ENCODE measurements around the gene AKT3.

Gene AKT3

DNA sequence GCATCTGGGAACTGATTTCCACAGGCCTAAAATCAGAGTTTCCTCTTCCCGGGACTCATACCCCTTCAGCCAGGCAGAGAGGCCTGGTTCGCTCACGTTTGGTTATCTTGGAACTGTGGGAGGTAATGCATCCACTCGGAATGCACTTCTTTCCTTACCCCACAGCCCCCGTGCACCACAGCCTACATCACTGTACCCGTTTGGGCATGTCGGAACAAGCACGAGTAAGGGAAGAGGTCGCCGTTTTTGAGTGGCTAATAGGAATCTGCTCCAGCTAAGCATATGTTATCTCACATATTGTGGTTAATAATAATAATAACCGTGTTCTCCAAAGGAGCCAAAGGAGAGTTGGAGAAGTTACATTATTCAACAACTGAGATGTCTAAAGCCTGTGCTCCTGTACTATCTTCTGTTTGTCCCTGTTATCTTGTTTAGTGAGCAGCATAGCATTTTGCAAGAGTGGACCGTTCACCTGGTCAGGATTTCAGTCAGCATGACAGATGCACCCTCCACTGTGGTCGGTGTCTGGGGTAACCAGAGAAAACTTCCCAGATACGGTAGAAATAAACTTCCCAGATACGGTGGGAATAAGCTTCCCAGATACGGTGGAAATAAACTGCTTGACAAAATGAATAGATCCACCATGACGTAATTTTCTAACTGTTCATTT, 395.6 kb downstream of the AKT3 start:
- DNase-seq = no peak

DNA sequence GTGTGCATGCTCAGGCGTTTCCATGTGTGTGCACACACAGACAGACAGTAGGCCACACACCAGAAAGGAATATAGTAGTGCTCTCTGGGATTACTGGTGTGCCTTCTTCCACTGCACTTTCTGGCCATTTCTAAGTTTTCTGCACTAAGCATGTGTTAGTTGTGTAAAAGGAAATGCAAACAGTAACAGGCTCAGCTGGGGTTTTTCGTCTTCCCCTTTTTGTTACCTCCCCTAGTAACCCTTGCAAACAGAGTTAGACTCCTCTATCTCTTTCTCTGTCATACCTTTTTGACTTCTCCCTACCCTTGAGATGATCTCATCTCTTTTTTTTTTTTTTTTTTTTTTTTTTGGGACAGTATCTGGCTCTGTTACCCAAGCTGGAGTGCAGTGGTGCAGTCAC, 398.0 kb downstream of the AKT3 start:
- no peak for DNase-seq

DNA sequence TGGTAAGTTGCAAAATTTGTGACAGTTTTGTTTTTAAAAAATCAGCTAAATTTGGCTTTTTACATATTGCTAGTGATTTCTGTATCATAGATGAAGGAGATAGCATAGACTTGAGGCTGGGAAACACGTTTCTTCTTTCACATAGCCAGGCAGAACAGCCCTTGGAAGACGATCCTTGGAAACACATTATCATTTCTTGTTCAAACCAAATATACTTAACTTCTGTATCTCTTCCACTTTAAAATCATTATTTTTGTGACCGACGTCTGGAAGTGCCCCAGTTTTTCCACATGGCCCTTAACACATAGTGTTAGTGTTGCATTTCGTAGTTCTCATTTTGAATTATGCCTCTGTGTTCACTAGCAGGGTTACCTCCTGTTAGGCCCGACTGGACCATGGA, 400.7 kb downstream of the AKT3 start:
- no peak for DNase-seq

DNA sequence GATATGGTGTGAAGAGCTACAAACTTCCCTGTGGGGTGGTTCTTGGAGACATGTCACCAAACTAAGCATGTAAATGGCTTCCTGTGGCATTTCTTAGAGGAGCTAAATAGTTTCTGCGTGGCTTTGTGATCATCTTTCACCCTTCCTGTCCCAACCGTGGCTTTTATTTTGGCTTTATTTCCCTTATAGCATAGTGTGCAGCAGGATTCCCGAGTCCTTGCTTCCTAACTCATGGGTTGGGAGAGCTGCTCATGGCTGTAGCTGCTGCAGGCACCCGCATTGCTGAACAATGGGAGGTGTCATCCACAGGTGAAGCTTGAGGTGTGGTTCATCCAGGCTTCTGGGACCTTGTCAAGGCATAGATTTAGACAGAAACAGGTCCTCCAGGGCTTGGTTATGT, 402.2 kb downstream of the AKT3 start:
- no peak for DNase-seq

DNA sequence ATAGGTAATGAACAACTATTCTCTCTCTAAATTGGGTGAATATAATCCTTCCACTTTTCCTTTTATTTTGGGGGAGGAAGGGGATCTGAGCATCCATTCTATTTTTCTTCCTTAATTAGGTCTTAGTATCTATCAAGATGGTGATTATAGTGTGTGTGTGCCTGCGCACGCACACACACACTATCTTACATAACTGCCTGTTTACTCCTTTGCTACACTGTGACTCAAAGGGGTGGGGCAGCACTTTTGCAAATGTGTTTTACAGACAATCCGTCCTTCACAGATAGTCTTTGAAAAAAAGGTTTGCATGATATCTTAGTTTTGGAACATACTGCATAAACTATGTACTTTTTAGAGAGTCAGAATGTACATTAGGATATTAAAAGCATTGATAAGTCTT, 402.7 kb downstream of the AKT3 start:
- no peak for DNase-seq

DNA sequence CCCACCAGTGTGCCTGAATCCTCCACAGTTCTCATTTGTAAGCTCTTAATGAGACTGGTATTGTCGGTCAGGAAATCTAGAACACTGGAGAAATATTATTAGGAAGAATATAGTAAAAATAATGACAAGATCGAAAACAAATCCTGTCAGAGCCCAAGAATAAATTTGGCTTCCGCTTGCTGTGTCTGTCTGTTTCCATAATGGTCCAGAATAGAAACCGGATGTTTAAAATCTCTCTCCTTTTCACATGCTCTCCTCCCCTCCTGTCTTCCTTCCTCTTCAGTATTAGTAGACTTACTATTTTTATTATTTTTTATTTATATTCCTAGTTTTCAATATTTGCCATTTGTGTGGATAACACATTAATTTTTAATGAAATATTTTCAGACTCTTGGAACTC, 406.5 kb downstream of the AKT3 start:
- DNase-seq = no peak

DNA sequence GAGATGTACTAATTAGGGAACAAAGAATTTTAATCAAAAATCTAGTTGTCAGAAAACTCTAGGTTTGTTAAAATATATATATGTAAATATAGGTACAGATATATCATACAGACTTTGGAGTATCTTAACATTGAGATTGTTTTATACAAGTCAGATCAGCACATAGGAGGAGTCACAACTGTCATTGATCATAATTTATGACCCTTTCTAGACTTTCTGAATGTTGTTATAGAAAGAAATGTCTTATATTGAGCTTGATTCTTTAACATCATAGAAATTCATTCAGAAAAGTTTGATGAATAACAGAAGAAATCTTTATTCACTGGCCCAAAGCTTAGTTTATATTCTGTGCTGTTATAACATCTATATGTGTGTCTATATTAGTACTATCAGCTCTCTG, 408.4 kb downstream of the AKT3 start:
- DNase-seq = no peak

DNA sequence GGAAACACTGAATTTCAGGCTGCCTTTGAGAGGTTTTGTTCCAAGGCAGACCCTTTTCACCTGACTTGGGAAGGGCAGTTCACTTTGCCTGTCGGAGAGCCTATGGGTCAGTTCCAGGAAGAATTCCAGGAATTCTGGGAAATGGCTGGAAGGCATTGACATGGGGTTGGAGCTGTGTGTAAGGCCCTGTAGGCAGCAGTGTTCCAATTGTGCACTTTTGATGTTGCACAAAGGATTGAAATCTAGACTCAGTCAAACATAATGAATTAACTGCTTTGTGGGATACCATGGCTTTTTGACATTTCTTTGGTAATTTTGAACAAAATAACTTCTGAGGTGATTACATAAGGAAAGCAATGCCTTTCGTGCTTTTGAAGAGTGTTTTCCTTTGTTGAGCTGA, 409.6 kb downstream of the AKT3 start:
- no peak for DNase-seq

DNA sequence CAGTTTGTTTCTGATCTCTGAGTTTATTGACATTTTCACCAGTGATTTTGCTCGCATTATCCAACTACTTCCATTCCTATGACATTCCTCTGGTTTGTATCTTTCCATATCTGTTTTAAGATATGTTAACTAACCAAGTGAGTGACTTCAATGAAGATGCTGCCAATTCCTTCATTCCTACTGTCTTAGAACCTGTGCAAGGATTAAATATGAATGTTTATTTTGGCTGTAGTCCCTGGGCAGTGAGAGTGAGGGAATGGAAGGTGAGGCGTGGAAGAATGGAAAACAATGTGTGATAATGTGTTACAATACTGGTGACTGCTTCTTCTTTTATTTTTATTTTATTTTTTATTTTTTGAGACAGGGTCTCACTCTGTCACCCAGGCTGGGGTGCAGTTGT, 411.2 kb downstream of the AKT3 start:
- no peak for DNase-seq
